Stimulated activated CD4-positive, alpha-beta T cell treated with anti-CD3 and anti-CD28 coated beads, Interleukin-1b, Interleukin-23, amount 100 ng/mL, for 48 hours (primary cell): ENCODE results near the gene NOP9.

Source experiments
- DNase-seq: peaks from one replicate; pipeline ENCODE4 v3.0.0-alpha.2; 2020

NOP9 gene

GRCh38 chr14:24299255-24300191 lies at the start of gene NOP9, which contains the start of gene DHRS1:
NOP9 (plus strand) TSS chr14:24299850; CDS start chr14:24299955, 105 bp downstream.
DHRS1 (minus strand) TSS chr14:24299780; CDS start chr14:24299106, 674 bp downstream.
- peak; percentile 90 for DNase-seq

GRCh38 chr14:24250354-24250753 lies 49.3 kb upstream of the NOP9 start:
- DNase-seq, result no peak

DNA sequence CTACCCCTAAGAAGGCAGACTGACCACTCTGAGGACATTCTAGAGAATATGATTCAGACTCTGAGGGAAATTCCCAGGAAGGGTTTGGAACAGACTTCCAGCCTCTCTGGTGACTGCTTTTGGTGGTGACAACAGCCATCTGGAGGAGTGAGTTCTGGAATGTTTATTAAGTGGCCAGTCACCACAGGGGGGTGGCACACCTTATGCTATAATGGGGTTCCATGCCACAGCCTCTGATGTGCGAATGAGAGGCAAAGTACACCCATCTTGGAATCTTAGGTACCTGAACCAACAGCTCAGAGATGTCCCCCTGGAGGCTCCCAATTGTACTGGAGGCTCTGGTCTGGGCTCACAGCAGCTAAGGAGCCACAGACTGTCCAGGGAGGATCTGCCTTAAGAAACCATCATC lies 47.8 kb upstream of the NOP9 start:
- no peak for DNase-seq

- no peak for DNase-seq
Observed at GRCh38 chr14:24252289-24253124, 47.1 kb upstream of the NOP9 start.

- DNase-seq, result no peak
Observed at GRCh38 chr14:24253936-24254335, 45.7 kb upstream of the NOP9 start.

GRCh38 chr14:24254630-24255392 lies 44.8 kb upstream of the NOP9 start:
- no peak for DNase-seq

DNA sequence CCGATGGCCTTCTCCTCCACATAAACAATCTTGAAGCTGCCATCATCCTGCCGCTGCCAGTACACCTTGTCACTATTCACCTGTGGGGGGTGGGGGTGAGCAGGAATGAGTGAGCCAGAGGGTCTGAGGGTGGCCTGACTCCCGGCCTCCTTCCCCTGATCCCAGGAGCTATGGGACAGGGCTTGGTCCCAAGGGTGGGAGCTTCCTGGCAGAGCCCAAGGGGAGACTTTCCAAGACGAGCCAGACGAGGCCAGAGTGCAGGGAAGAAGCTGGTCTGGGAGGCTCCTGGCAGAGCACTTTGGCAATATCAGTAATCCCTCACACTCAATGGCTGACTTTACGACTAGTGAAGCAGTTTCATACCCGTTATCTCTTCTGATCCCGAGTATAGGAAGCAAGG lies 44.2 kb upstream of the NOP9 start:
- DNase-seq, result no peak

DNA sequence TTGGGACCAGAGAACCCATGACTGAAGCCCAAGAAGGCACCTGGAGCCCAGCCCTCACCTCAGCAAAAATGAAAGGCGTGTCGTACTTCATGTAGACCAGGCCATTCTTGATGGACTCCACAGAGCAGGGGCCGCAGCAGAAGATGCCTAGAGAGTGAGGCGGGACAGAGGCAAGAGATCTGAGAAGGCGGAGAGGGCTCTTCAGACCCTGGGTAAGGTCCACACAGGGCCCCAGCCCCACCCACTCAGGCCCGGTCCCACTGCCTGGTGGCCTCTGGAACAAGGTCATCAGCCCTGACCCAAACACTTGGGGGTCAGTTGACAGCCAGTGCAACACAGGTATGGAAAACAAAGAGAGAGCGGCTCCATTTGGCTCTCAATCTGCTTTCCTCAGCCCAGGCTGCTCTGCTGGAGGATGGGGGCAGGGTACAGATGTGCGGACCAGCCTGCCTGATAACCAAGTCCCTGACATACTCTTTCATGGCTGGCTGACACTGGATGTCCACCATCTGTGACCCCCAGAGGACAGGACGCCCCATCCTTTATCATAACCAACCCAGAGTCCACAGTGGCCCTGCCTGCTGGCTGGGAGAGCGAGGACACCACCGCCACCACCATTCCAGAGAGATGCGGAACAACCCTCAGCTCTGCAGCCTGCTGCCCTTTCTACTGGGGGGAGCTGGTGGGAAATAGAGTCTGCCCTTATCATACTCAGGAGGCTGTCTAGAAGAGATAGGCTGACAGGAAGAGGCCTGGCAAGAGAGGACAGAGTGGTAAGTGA lies 43.5 kb upstream of the NOP9 start:
- DNase-seq, result no peak

DNA sequence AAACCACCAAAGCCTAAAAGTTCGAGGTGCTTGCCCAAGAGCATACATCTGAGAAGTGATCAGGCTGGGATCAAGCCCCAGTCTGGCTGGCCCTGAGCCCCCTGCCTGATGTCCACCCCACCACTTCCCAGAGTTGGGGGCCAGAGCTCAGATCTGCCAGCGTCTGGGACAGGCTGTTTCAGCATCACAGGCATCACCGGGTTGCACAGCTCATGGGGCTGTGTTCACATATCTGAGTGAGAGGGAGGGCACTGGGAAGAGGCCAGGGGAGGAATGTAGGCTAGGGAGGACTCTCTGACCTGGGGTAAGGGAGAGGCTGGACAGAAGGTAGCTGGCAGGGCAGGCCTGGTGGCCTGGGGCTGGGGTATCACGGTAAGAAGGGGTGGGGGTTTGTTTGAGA lies 42.7 kb upstream of the NOP9 start:
- no peak for DNase-seq

DNA sequence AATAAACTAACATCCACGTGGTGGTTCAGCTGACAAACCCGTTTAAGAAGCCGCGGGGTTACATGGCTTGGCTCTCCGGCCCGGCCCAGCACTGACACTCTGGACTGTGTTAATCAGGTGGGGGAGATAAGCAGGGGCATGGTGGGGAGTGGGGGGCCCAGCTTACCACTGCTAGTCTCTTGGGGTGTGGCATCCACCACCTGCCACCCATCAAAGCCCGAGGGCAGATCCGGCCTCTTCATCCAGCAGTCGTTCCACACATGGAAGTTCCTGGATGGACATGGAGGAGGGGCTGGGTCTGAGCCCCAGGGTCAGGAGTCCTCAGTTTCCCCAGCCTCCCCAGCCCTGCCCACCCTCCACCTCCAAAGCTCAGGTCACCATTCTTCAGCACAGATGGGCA lies 41.5 kb upstream of the NOP9 start:
- no peak for DNase-seq

DNA sequence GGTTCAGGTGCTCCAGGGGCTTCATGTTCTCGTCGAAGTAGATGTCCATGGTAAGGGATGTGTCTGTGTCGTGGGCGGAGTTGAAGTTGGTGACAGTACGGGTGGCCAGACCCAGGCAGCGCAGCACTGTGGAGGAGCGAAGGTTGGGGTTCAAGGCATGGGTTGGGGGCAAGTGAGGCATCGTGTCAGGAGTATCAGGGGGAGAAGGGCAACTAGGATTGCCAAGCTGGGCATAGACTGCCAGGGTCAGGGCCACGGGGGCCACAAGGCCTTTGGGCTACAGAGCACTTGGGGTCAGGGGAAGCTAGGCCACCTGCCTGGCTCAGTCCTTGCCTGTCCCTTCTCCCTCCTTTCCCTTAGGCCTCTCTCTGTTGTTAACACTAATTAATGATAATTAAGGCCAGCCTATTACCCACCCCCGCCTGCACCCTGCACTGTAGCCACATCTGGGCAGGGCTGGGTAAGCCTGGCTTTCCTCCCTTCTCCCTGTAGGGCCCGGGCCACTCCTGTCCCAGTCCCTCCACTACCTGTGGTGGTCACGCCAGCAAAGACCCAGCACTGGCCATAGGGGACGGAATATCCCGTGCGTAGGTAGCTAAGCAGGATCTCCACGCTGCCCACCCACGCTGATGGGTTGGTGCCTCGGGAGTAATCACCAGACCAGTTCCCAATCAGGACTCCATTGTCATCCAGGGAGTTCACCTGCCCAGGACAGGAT lies 40.9 kb upstream of the NOP9 start:
- no peak for DNase-seq

DNA sequence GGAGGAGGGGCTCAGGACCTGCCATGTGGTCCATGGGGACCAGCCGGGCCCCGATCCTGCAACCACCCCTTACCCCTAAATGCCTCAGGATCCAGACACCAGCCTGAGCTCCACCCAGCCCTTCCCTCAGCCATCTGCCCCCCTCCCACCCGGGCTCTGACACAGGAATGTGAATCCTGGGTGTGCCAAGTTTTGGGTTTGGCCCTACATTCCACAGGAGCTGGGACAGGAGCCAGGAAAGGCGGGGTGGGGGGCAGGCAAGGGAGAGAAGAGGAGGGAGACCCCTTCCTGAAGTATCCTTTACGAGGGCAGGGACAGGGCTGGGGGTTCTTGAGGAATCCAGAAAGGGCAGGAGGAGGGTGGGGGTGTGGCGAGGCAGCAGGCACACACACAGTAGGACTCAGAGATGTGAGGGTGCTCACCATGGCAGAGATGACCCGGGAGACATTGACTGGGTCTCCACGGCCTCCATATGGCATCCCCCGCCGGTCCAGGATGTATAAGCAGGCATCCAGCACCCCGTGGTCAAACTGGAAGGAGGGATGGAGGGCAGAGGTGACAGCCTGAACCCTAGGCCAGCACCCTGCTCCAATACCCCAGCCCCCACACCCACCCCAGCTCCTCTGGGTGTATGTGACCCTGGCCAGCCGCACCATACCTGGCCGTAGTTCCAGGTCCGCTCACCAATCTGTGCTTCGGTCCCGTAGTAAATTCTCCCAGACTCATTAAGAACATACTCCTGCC lies 40.2 kb upstream of the NOP9 start:
- DNase-seq, result no peak

GRCh38 chr14:24260026-24260779 lies 39.4 kb upstream of the NOP9 start:
- no peak for DNase-seq

- DNase-seq, result no peak
Observed at GRCh38 chr14:24260780-24261157, 38.9 kb upstream of the NOP9 start.

GRCh38 chr14:24261256-24261968 lies 38.2 kb upstream of the NOP9 start:
- no peak for DNase-seq

DNA sequence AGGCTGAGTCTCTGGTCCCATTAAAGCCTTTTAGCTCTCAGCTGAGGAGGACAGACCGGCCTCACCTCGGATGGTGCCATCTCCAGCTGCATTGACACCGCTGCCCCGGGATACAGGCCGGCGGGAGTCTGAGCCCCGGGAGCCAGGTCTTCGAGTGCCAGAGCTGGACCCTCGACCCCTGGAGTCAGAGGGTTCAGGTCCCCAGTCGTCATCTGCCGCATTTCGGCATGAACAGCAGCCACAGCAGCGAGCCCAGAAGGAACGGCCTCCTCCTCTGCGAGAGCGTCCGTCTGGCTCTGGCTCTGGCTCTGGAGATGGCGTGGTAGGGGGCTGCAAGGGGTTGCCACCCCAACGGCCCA lies 37.7 kb upstream of the NOP9 start:
- no peak for DNase-seq

- DNase-seq, result no peak
Observed at GRCh38 chr14:24262821-24263733, 36.6 kb upstream of the NOP9 start, which contains the start of gene TGM1. TGM1 (minus strand) TSS chr14:24263177; CDS start chr14:24262352, 825 bp downstream.

DNA sequence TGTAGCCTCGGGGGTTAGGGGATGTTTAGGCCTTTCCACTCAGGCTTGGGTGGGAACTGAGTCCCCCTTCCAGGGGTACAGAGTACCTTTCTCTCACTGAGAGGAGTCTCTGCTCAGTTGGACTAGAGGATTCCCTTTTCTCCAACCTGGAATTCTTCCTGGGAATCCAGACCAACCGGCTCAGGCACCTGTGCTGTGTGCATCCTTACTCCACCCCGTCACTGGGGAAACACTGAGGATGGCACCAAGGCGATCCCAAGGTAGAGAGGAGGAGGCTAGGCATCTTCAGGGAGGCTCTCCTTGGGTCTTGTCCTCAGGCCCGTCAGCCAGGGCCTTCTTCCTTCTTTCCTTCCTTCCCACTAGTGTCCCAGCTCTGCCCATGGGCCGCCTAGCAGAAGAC lies 35.8 kb upstream of the NOP9 start:
- no peak for DNase-seq
